GM18907 (cell line): ENCODE data around the gene PSAP.

ENCODE experiments used
- ATAC-seq: cut with Tn5 transposase; IDR thresholded peaks from one replicate; pipeline ENCODE4 v1.9.1; 2021; ENCODE audit warnings: mild to moderate bottlenecking, moderate library complexity; ENCODE audit not compliant: unreplicated experiment

Gene PSAP

GRCh38 chr10:71810048-71810750 is 40.9 kb downstream of the PSAP start:
- no peak for ATAC-seq

- no peak for ATAC-seq
Observed at GRCh38 chr10:71809628-71810027, 41.4 kb downstream of the PSAP start.

- no peak for ATAC-seq
Observed at GRCh38 chr10:71807557-71808510, 43.2 kb downstream of the PSAP start.

GRCh38 chr10:71806704-71807556 is 44.1 kb downstream of the PSAP start:
- ATAC-seq, result no peak

GRCh38 chr10:71805776-71806703 is 45.0 kb downstream of the PSAP start:
- ATAC-seq, result no peak

- ATAC-seq, result no peak
Observed at GRCh38 chr10:71804077-71804476, 47.0 kb downstream of the PSAP start.

- no peak for ATAC-seq
Observed at GRCh38 chr10:71802715-71803488, 48.1 kb downstream of the PSAP start.

GRCh38 chr10:71802235-71802634 is 48.8 kb downstream of the PSAP start:
- ATAC-seq, result no peak

- ATAC-seq, result peak; percentile 73
Observed at GRCh38 chr10:71801361-71801760, 49.7 kb downstream of the PSAP start.

- no peak for ATAC-seq
Observed at GRCh38 chr10:71799608-71800453, 51.2 kb downstream of the PSAP start.

GRCh38 chr10:71799112-71799511 is 51.9 kb downstream of the PSAP start:
- no peak for ATAC-seq

GRCh38 chr10:71798308-71798624 is 52.8 kb downstream of the PSAP start:
- ATAC-seq, result no peak

- no peak for ATAC-seq
Observed at GRCh38 chr10:71797533-71798307, 53.3 kb downstream of the PSAP start.

GRCh38 chr10:71796749-71797405 is 54.2 kb downstream of the PSAP start:
- no peak for ATAC-seq

GRCh38 chr10:71795248-71795647 is 55.8 kb downstream of the PSAP start:
- ATAC-seq, result no peak

GRCh38 chr10:71790749-71791440 is 60.2 kb downstream of the PSAP start:
- ATAC-seq, result peak; percentile 70

GRCh38 chr10:71789871-71790270 is 61.2 kb downstream of the PSAP start:
- no peak for ATAC-seq
